ENCODE measurements around the gene PLAC8. TPM values are rescaled to one million over a fixed set of nuclear protein-coding genes. Genes with fewer than 3 reads are reported as not detected.
"Not testable (repeated sequence)": the region's sequence is repeated elsewhere in the genome, so short reads cannot be mapped to it uniquely, and the experiment has no call there.

The PLAC8 gene
- total and polyA plus RNA-seq, 12 donors: 0.39 to 9.4 (median 0.63) TPM

DNA sequence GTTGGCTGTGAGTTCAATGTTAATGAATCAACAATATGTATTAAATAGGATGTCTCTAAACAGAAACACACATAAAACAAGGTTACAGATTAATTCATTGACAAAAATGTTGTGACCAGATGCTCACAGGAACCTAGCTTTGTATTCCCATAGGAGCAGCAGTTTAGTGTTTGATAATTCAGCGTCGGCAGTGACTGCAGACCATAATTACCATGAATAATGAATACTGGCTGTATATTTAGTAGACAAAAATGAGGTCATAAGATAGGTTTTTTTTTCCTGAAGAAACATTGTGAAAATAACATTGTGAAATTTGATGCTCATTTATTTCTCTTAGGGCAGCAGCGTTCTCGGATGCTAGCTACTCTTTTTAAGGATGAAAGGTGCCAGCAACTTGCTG lies 51.8 kb downstream of the PLAC8 start:
- no peak for ATAC-seq
- TF ChIP-seq, protein P1, sequence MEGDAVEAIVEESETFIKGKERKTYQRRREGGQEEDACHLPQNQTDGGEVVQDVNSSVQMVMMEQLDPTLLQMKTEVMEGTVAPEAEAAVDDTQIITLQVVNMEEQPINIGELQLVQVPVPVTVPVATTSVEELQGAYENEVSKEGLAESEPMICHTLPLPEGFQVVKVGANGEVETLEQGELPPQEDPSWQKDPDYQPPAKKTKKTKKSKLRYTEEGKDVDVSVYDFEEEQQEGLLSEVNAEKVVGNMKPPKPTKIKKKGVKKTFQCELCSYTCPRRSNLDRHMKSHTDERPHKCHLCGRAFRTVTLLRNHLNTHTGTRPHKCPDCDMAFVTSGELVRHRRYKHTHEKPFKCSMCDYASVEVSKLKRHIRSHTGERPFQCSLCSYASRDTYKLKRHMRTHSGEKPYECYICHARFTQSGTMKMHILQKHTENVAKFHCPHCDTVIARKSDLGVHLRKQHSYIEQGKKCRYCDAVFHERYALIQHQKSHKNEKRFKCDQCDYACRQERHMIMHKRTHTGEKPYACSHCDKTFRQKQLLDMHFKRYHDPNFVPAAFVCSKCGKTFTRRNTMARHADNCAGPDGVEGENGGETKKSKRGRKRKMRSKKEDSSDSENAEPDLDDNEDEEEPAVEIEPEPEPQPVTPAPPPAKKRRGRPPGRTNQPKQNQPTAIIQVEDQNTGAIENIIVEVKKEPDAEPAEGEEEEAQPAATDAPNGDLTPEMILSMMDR (IDR thresholded peaks at IDR 0.05): no peak
- intact Hi-C loops (cut with DNase I): no loop called here

DNA sequence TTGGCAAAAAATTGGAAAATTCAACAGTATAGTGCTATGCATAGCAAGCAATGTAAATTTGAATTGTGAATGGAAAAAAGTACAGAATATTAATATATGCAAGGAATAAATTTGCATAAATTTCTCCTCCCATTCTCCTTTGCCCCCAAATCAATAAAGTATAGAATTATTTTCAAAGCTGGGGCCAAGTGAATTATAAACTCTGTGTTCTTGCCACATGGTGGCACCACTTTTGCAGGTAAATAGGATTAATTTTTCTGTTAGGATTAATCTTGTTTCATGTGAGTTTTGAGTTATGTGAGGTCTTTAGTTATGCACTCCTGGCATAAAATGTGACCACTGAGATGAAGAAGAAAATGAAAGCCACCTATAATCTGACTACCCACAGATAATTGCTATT lies 59.6 kb downstream of the PLAC8 start:
- intact Hi-C loops (cut with DNase I): no loop called here
- Histone ChIP-seq H3K27me3 (no peaks in the 10 kb centered on the region), H3K36me3 (peaks cover 0 to 98% (median 51%) of the 10 kb centered on the region in 9 donors), H3K9me3 (no peaks in the 10 kb centered on the region), H3K4me1 (no peaks in the 10 kb centered on the region), H3K4me3 (no peak overlapping the region), H3K27ac (no peak overlapping the region)
- TF ChIP-seq, protein P1 (IDR thresholded peaks at IDR 0.05): peak in 4 of 9 donors; percentile 17 to 35 (median 30)
- ATAC-seq: no peak
- no peak for DNase-seq

More for the DNA sequence above, 51.8 kb downstream of the PLAC8 start:
- no peak overlapping the region for H3K27ac ChIP-seq
- WGBS, 2 donors: 86 to 88% methylated on average over 4 of the region's 4 CpGs
- no peaks in the 10 kb centered on the region for H3K9me3 ChIP-seq
- DNase-seq: no peak
- peaks cover 0 to 3% (median 0%) of the 10 kb centered on the region in 9 donors for H3K4me1 ChIP-seq
- peaks cover 4 to 100% (median 48%) of the 10 kb centered on the region in 9 donors for H3K36me3 ChIP-seq
- no peak overlapping the region for H3K4me3 ChIP-seq
- H3K27me3 ChIP-seq: no peaks in the 10 kb centered on the region

DNA sequence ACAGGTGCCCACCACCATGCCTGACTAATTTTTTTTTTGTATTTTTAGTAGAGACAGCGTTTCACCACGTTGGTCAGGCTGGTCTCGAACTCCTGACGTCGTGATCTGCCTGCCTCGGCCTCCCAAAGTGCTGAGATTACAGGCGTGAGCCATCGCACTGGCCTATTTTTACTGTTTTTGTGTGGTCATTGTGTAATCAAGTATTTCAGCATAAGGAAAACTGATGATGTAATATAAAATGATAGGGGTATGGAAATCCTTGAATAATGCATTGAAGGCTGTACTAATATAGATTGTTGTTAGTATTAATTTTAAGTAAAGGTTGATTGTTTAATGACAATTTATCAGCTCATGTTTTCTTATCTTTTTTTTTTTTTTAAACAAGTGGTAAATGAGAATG lies 65.7 kb downstream of the PLAC8 start:
- DNase-seq; H3K4me3 ChIP-seq; H3K9me3 ChIP-seq; H3K27me3 ChIP-seq; H3K27ac ChIP-seq; H3K4me1 ChIP-seq; ATAC-seq; intact Hi-C loops (cut with DNase I): not testable (repeated sequence)
- H3K36me3 ChIP-seq: peaks cover 0 to 79% (median 25%) of the 10 kb centered on the region in 9 donors
- WGBS, 2 donors: 90 to 93% methylated on average over 8 of the region's 8 CpGs

DNA sequence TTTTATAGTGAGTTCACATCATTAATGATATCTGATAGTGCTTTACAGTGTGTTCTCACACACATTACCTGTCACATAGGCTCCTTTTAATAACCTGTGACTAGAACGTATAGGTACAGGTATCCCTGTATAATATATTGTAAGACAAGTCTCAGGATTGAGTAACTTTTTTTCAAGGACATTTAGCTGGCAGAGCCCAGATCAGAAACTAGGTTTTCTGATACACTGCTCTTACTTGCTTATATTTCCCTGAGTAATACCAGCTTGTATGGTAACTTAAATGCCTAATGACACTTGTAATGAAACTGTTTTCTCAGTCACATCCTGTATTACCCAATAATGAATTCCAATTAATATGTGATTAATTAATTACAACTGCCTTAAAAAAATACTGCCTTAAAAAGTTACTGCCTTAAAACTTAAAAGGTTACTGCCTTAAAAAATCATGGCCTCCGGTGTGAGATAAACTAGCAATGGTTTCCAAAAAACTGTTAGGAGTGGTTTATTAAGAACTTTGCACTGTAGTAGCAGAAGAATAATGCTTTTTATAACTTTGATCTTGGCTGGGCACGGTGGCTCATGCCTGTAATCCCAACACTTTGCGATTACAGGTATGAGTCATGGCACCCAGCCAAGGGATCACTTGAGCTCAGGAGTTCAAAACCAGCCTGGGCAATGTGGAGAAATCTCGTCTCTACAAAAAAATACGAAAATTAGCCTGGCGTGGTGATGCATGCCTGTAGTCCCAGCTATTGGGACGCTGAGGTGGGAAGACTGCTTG lies 67.6 kb downstream of the PLAC8 start:
- peaks cover 0 to 69% (median 18%) of the 10 kb centered on the region in 9 donors for H3K36me3 ChIP-seq
- DNase-seq: no peak
- TF ChIP-seq, protein P1 (IDR thresholded peaks at IDR 0.05): no peak
- H3K27ac ChIP-seq: no peak overlapping the region
- peaks cover 0 to 9% (median 5%) of the 10 kb centered on the region in 9 donors for H3K4me1 ChIP-seq
- WGBS, 2 donors: 86 to 89% methylated on average over 8 of the region's 8 CpGs
- H3K4me3 ChIP-seq: no peak overlapping the region
- H3K27me3 ChIP-seq: no peaks in the 10 kb centered on the region
- H3K9me3 ChIP-seq: no peaks in the 10 kb centered on the region
- intact Hi-C loops (cut with DNase I): no loop called here
- ATAC-seq: no peak
